22Rv1 (cell line): ENCODE results near the gene IGLON5.

Experiments used
- CTCF ChIP-seq: fragments of 450-650 bp; IDR thresholded peaks from 2 replicates; pipeline ENCODE4 v1.5.1; 2017; ENCODE audit warnings: mild to moderate bottlenecking
- ZFX ChIP-seq: fragments of 450-650 bp; IDR thresholded peaks from 2 replicates; pipeline ENCODE4 v1.6.1; 2017; ENCODE audit warnings: antibody characterized with exemption, borderline replicate concordance

GRCh38 chr19:51377422-51377821 lies 66.0 kb downstream of the IGLON5 start:
- no peak for TF ChIP-seq CTCF
- TF ChIP-seq ZFX, result no peak
